HUES6 (cell line): Measurements from ENCODE around the gene CSNK2A3.

Experiments
- H3K27ac ChIP-seq: 2 replicates; pipeline ENCODE4 v1.7.0; 2013; ENCODE audit warnings: low read depth, mild to moderate bottlenecking, low read length, inconsistent platforms
- H3K27me3 ChIP-seq: 2 replicates; pipeline ENCODE4 v1.6.1; 2013; ENCODE audit warnings: low read length; ENCODE audit not compliant: control insufficient read depth, insufficient read depth
- H3K36me3 ChIP-seq: 2 replicates; pipeline ENCODE4 v1.6.1; 2013; ENCODE audit warnings: low read length; ENCODE audit not compliant: control insufficient read depth, insufficient read depth
- H3K4me1 ChIP-seq: 2 replicates; pipeline ENCODE4 v1.6.1; 2013; ENCODE audit warnings: low read length; ENCODE audit not compliant: control insufficient read depth, insufficient read depth
- H3K4me3 ChIP-seq: 2 replicates; pipeline ENCODE4 v1.5.1; 2013; ENCODE audit warnings: low read depth, low read length
- H3K9ac ChIP-seq: one replicate; pipeline ENCODE4 v1.6.1; 2013; ENCODE audit warnings: mild to moderate bottlenecking, low read length
- H3K9me3 ChIP-seq: 2 replicates; pipeline ENCODE4 v1.6.1; 2013; ENCODE audit warnings: low read depth, low read length; ENCODE audit not compliant: control insufficient read depth, insufficient read depth

Gene CSNK2A3

DNA sequence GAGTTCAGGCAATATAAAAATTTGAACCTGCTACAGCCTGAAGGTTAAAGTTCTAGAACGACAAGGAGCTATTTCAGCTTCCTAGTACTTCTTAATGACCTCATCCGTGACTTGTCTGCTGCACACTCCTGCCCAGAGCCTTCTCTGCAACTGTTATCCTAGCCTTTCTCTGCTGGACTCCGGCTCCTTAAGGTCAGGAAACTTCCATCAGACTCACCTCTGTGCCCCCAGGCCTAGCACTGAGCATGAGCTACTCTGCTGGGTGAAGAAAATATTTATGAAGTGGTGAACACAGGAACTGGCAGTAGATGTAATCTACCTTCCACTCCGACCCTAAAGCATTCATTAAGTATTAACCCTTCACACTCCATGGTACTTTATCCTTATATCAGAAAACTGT, 18.4 kb downstream of the CSNK2A3 start:
- Histone ChIP-seq H3K4me1 (peaks cover 9% of the 10 kb centered on the region; the same call in 1 of the 2 replicates), H3K27me3 (no peaks in the 10 kb centered on the region), H3K4me3 (no peak overlapping the region), H3K36me3 (no peaks in the 10 kb centered on the region), H3K27ac (no peak overlapping the region), H3K9ac (no peak overlapping the region), H3K9me3 (no peaks in the 10 kb centered on the region)

DNA sequence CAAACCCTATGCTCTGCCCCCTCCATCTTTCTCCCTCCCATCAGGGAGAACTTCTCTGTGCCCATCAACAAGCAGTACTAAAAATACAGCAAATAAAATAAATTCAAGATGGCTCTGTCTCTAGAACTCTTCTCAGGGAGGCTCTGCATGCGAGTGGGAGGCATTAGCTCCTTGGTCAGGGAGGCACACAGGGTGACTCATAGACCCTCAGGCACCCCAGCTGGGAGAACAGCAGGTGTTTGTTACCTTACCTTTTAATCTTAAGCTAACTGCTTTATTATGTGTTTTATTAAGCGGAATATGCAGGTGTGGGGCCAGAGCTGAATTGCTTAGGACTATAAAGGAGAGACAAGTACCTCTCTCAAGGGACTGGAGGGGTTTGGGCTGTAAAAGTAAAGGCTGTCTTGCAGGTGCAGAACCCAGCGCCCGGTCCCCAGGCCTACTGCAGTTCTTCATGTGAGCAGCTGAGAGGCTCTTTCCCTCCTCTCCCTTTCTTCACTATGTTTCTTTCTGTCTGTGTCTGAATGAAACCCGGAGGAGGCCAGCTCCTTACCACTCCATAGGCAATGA, 20.8 kb downstream of the CSNK2A3 start:
- no peak overlapping the region for H3K4me3 ChIP-seq
- H3K9me3 ChIP-seq, result no peaks in the 10 kb centered on the region
- no peak overlapping the region for H3K9ac ChIP-seq
- no peak overlapping the region for H3K27ac ChIP-seq
- peaks cover 9% of the 10 kb centered on the region; the same call in 1 of the 2 replicates for H3K4me1 ChIP-seq
- H3K27me3 ChIP-seq, result no peaks in the 10 kb centered on the region
- no peaks in the 10 kb centered on the region for H3K36me3 ChIP-seq

DNA sequence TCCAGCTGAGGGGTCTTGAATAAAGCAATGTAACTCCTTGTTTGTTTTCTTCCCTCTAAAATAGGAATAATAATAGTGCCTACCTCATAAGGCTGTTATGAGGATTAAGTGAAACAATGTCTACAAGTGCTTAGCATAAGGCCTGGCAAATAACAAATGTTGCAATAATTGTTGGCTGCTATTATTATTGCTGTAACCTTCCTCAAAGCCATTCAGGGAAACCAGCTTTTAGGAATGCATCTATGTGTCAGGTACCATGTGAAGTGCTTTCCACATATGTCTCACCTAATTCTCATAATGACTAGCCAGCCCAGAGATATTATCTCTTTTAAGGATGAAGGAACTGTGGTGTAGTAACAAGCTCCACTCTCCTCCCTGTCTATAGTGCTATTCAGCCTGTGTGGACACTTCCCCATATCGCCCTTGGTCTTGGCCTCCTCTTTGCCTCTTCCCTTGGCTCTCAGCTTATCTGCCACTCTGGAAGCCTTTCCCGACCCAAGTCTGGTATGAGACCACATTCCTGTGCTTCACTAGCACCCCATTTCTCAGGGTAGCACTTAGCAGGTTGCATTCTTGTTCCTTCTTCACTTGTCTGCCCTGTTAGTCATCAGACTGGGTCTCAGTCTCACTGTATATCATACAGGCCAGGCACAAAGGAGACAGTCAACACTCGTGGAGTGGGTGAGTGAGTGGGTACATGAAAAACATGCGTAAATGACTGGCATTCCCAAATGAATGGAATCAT, 23.8 kb downstream of the CSNK2A3 start:
- Histone ChIP-seq H3K27me3 (no peaks in the 10 kb centered on the region), H3K9ac (no peak overlapping the region), H3K4me1 (0 out of 2 replicates have a peak, but pooled peaks cover 5% of the 10 kb centered on the region), H3K9me3 (no peaks in the 10 kb centered on the region), H3K27ac (no peak overlapping the region), H3K36me3 (no peaks in the 10 kb centered on the region), H3K4me3 (no peak overlapping the region)

DNA sequence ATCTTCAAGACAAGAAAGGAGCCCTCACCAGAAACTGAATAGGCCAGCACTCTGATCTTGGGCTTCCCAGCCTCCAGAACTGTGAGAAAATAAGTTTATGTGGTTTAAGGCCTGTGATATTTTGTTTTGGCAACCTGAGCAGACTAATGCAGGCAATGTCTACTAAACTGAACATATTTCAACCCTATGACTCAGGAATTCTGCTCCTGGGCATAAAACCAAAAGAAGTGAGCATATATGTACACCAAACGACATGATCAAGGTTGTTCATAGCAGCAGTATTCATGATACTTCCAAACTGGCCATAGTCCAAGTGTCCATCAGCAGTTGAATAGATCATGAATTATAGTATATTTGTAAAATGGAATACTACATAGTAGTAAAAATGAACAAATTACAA, 29.0 kb downstream of the CSNK2A3 start:
- H3K4me3 ChIP-seq, result no peak overlapping the region
- no peak overlapping the region for H3K9ac ChIP-seq
- 0 out of 2 replicates have a peak, but pooled peaks cover 3% of the 10 kb centered on the region for H3K9me3 ChIP-seq
- H3K4me1 ChIP-seq, result no peaks in the 10 kb centered on the region
- H3K27me3 ChIP-seq, result no peaks in the 10 kb centered on the region
- H3K36me3 ChIP-seq, result no peaks in the 10 kb centered on the region
- no peak overlapping the region for H3K27ac ChIP-seq

DNA sequence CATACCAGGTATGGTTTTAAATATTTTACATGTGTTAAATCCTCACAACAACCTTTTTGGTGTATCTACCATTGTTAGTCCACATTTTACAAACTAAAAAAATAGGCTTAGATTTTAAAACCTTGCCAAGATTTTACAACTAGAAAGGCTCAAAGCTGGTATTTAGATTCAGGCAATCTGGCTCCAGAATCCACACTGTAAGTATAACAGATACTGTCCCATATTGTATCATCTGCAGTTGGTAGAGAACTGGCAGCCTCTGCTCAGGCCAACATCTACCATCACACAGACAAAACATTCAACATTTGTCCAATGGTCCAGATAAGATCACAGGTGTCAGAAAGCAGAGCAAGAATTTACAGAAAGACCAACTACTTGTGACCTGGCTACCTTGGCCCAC, 30.9 kb downstream of the CSNK2A3 start:
- no peak overlapping the region for H3K27ac ChIP-seq
- 0 out of 2 replicates have a peak, but pooled peaks cover 3% of the 10 kb centered on the region for H3K9me3 ChIP-seq
- no peaks in the 10 kb centered on the region for H3K36me3 ChIP-seq
- H3K9ac ChIP-seq, result no peak overlapping the region
- H3K27me3 ChIP-seq, result no peaks in the 10 kb centered on the region
- H3K4me3 ChIP-seq, result no peak overlapping the region
- no peaks in the 10 kb centered on the region for H3K4me1 ChIP-seq

DNA sequence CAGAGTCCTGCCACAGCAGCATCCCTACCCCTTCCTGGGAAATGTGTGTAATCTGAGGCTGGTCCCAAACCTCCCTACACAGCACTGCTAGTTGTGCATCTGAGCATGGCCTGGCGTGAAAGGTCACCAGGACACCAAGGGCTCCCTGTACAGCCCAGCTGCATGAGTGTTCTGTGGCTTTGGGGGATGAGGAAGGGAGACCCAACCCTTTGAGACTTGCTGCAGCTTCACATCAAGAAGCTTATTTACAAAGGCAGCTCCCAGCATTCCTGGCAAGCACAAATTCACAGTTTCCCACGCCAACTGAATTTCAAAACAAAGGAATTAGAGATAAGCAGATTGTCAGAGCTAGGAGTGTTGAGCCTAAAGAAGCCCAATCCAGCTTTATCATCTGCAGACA, 32.2 kb downstream of the CSNK2A3 start:
- Histone ChIP-seq H3K4me1 (no peaks in the 10 kb centered on the region), H3K27ac (no peak overlapping the region), H3K4me3 (no peak overlapping the region), H3K27me3 (no peaks in the 10 kb centered on the region), H3K36me3 (no peaks in the 10 kb centered on the region), H3K9ac (no peak overlapping the region), H3K9me3 (0 out of 2 replicates have a peak, but pooled peaks cover 3% of the 10 kb centered on the region)

DNA sequence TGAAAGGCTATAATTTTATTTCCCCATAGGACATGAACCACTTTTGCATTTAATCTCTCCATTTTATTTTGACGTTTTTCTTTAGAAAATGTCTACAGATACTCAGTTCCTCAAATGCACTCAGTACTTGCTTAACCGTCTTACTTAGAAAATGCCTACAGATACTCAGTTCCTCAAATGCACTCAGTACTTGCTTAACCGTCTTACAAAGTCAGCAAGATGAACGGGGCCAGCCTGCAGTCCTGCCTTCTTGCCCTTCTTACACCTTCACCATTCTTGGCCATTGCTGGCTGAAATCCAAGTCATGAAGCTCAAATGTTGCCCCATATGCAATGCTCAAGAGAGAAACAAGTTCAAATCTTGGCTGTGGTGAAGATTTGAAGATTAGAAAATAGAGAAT, 34.1 kb downstream of the CSNK2A3 start:
- H3K4me3 ChIP-seq, result no peak overlapping the region
- H3K9ac ChIP-seq, result no peak overlapping the region
- H3K36me3 ChIP-seq, result no peaks in the 10 kb centered on the region
- 0 out of 2 replicates have a peak, but pooled peaks cover 3% of the 10 kb centered on the region for H3K9me3 ChIP-seq
- no peaks in the 10 kb centered on the region for H3K4me1 ChIP-seq
- H3K27me3 ChIP-seq, result no peaks in the 10 kb centered on the region
- no peak overlapping the region for H3K27ac ChIP-seq

DNA sequence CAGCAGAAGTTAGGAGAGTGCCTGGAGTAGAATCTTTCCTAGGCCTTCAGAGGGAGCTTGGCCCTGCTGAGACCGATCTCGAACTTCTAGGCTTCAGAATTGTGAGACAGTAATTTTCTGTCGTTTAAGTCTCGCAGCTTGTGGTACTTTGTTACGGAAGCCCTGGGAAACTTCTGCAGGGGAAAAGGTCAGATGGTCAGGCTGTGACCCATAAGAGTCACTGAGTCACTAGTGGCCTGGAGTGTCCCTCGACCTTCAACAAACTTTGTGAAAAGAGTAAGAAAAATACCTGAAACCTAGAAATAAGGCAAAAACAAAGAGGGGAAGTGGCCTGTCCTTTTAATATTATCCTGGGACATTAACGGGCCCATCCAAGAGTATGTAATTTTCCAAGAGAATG, 34.6 kb downstream of the CSNK2A3 start:
- Histone ChIP-seq H3K9ac (no peak overlapping the region), H3K27ac (no peak overlapping the region), H3K27me3 (no peaks in the 10 kb centered on the region), H3K4me3 (no peak overlapping the region), H3K9me3 (0 out of 2 replicates have a peak, but pooled peaks cover 3% of the 10 kb centered on the region), H3K36me3 (no peaks in the 10 kb centered on the region), H3K4me1 (no peaks in the 10 kb centered on the region)

DNA sequence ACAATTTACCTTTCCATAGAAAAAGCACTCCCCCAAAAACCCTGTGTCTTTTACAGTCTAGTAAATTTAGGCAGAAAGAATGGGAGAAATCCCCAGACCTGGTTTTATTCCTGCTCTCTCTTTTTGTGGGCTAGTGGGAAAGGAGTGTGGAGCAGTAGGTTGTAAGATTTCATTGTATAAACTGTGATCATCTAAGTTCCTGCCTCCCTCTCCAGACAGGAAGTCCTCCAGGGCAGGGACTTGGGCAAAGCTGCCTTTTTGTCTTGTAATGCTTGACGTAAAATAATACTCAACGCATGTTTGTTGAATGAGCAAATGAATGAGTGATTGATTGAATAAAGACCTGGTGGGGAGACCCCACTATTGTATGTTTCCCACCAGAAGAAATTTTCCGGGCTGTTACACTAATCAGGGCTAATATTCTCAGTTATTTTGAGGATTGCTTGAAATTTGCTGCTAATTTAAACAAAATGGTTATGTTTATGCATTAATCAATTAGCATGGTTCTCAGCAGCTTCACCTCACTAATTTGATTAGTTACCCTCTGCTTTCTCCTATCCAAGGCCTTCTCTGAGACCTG, 36.3 kb downstream of the CSNK2A3 start:
- H3K9me3 ChIP-seq, result no peaks in the 10 kb centered on the region
- H3K27me3 ChIP-seq, result no peaks in the 10 kb centered on the region
- no peak overlapping the region for H3K4me3 ChIP-seq
- no peak overlapping the region for H3K27ac ChIP-seq
- no peaks in the 10 kb centered on the region for H3K36me3 ChIP-seq
- H3K4me1 ChIP-seq, result no peaks in the 10 kb centered on the region
- no peak overlapping the region for H3K9ac ChIP-seq

DNA sequence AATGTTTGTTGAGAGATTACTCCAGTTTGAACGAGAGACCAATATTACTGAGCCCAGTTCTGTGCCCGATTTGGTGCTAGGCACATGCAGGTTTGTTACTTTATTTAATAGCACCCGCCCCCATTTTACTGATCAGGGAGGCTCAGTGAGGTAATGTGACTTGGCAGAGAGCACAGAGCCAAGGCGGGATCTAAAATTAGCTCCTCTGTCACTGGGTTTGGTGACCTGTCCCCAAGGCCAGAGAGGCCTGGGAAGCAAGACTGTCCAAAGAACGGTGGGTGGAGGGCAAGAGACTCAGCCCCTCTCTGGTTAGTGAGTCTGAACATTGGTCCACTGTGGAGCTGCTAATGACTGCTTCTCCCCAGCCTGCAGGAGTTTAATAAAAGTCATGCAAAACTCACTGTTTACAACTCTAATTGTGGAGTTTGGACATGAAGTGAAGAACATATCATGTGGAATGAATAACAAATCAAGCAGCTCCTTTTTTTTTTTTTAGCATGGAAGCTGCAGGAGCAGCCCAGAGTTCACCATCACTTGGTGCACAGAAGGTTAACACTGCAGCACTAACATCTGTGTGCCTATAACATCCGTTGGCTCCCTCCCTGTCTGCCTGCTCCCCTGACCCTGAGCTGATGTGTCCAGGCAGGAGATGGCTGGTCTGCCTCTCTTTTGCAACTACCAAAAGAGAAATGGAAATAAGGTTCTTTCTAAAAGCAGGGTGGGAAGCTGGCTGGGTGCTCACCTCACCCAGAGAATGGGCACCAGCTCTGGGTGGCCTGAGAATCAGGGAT, 39.0 kb downstream of the CSNK2A3 start:
- H3K9me3 ChIP-seq, result no peaks in the 10 kb centered on the region
- no peak overlapping the region for H3K27ac ChIP-seq
- H3K4me1 ChIP-seq, result no peaks in the 10 kb centered on the region

DNA sequence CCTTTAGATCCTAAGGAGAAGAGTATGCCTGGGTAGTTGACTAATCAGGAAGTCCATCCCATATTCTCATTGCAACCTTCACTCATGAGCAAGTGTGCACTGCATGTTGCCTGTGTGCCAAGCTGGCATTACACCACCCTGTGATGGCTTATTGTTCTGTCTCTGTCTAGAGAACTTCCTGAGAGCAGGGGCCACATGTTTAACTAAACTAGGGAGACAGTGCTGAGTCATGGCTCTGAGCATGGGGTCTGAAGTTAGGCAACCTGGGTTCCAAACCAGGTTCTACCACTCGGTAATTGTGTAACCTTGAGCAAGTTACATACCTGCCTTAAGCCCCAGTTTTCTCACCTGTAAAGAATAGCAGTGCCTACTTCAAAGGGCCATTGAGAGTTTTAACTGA, 39.6 kb downstream of the CSNK2A3 start:
- no peak overlapping the region for H3K27ac ChIP-seq
- H3K36me3 ChIP-seq, result no peaks in the 10 kb centered on the region
- no peak overlapping the region for H3K9ac ChIP-seq
- H3K4me1 ChIP-seq, result no peaks in the 10 kb centered on the region
- H3K9me3 ChIP-seq, result no peaks in the 10 kb centered on the region
- no peak overlapping the region for H3K4me3 ChIP-seq
- H3K27me3 ChIP-seq, result no peaks in the 10 kb centered on the region

More for the DNA sequence above, 39.0 kb downstream of the CSNK2A3 start:
- no peak overlapping the region for H3K9ac ChIP-seq
- H3K27me3 ChIP-seq, result no peaks in the 10 kb centered on the region
- no peak overlapping the region for H3K4me3 ChIP-seq
- no peaks in the 10 kb centered on the region for H3K36me3 ChIP-seq
